Loucy (cell line): Measurements from ENCODE around the gene EIF4G3.

Experiments
- H2AFZ ChIP-seq: fragments of 200-600 bp; sonication (generic); 2 replicates; pipeline ENCODE4 v1.6.0; 2016; ENCODE audit warnings: antibody characterized with exemption, mild to moderate bottlenecking, low read length, moderate library complexity
- H3F3A ChIP-seq: fragments of 200-600 bp; 2 replicates; pipeline ENCODE4 v1.6.0; 2016; ENCODE audit warnings: antibody characterized with exemption, low read depth, mild to moderate bottlenecking
- H3K27me3 ChIP-seq: fragments of 200-600 bp; sonication (generic); 2 replicates; pipeline ENCODE4 v1.6.1; 2014; ENCODE audit warnings: low read length, mild to moderate bottlenecking; ENCODE audit not compliant: insufficient read depth, poor library complexity, severe bottlenecking
- H3K36me3 ChIP-seq: fragments of 200-600 bp; sonication (generic); 2 replicates; pipeline ENCODE4 v1.6.1; 2016; ENCODE audit warnings: low read length; ENCODE audit not compliant: insufficient read depth
- H3K4me1 ChIP-seq: fragments of 200-600 bp; sonication (generic); 2 replicates; pipeline ENCODE4 v1.5.1; 2014; ENCODE audit warnings: low read length, mild to moderate bottlenecking; ENCODE audit not compliant: insufficient read depth, poor library complexity, severe bottlenecking
- H3K4me2 ChIP-seq: fragments of 200-600 bp; sonication (generic); 2 replicates; pipeline ENCODE4 v1.6.0; 2014; ENCODE audit warnings: antibody characterized with exemption, low read length, low read depth, mild to moderate bottlenecking; ENCODE audit not compliant: poor library complexity, severe bottlenecking
- H3K4me3 ChIP-seq: fragments of 200-600 bp; sonication (generic); 2 replicates; pipeline ENCODE4 v1.5.1; 2014; ENCODE audit warnings: low read length, mild to moderate bottlenecking, mixed read lengths; ENCODE audit not compliant: poor library complexity, severe bottlenecking
- H3K79me2 ChIP-seq: fragments of 200-600 bp; sonication (generic); 2 replicates; pipeline ENCODE4 v1.6.1; 2014; ENCODE audit warnings: low read length; ENCODE audit not compliant: insufficient read depth
- H3K9ac ChIP-seq: fragments of 200-600 bp; sonication (generic); 2 replicates; pipeline ENCODE4 v1.6.0; 2014; ENCODE audit warnings: mild to moderate bottlenecking, low read depth, low read length, moderate library complexity; ENCODE audit not compliant: poor library complexity, severe bottlenecking
- H3K9me2 ChIP-seq: fragments of 200-600 bp; sonication (generic); replicated peaks from 2 replicates; pipeline ENCODE4 v1.6.1; 2016; ENCODE audit warnings: low read depth, low read length, mixed read lengths
- H3K9me3 ChIP-seq: fragments of 200-600 bp; sonication (generic); 2 replicates; pipeline ENCODE4 v1.6.1; 2014; ENCODE audit warnings: mild to moderate bottlenecking, antibody characterized with exemption, low read length, low read depth; ENCODE audit not compliant: insufficient read depth
- H4K20me1 ChIP-seq: fragments of 200-600 bp; sonication (generic); 2 replicates; pipeline ENCODE4 v1.6.0; 2014; ENCODE audit warnings: antibody characterized with exemption, low read length, mild to moderate bottlenecking; ENCODE audit not compliant: insufficient read depth, poor library complexity, severe bottlenecking
- EZH2phosphoT487 ChIP-seq: fragments of 200-600 bp; IDR thresholded peaks from 2 replicates; pipeline ENCODE4 v1.6.1; 2018; ENCODE audit warnings: antibody characterized with exemption, mild to moderate bottlenecking, moderate library complexity, borderline replicate concordance
- TF ChIP-seq, protein P1 (sequence below): fragments of 200-600 bp; sonication (generic); conservative IDR thresholded peaks from 2 replicates; pipeline ENCODE4 v1.5.1; 2014; ENCODE audit warnings: mild to moderate bottlenecking, antibody characterized with exemption, low read length

The EIF4G3 gene

GRCh38 chr1:21022279-21023040 is 154.2 kb downstream of the EIF4G3 start:
- Histone ChIP-seq H2AFZ (no peak overlapping the region; the same call in 1 of the 2 replicates), H4K20me1 (no peaks in the 10 kb centered on the region), H3K4me1 (peaks cover 18% of the 10 kb centered on the region), H3K4me2 (peak overlapping the region; percentile 70), H3K9me3 (no peaks in the 10 kb centered on the region), H3K36me3 (no peaks in the 10 kb centered on the region), H3K9me2 (no peaks in the 10 kb centered on the region), H3K4me3 (peak overlapping the region; percentile 54), H3K79me2 (peaks cover 34% of the 10 kb centered on the region; the same call in 1 of the 2 replicates), H3K27me3 (no peaks in the 10 kb centered on the region), H3F3A (peaks cover 3% of the 10 kb centered on the region; the same call in 1 of the 2 replicates), H3K9ac (peak overlapping the region; percentile 39)
- TF ChIP-seq, protein P1, sequence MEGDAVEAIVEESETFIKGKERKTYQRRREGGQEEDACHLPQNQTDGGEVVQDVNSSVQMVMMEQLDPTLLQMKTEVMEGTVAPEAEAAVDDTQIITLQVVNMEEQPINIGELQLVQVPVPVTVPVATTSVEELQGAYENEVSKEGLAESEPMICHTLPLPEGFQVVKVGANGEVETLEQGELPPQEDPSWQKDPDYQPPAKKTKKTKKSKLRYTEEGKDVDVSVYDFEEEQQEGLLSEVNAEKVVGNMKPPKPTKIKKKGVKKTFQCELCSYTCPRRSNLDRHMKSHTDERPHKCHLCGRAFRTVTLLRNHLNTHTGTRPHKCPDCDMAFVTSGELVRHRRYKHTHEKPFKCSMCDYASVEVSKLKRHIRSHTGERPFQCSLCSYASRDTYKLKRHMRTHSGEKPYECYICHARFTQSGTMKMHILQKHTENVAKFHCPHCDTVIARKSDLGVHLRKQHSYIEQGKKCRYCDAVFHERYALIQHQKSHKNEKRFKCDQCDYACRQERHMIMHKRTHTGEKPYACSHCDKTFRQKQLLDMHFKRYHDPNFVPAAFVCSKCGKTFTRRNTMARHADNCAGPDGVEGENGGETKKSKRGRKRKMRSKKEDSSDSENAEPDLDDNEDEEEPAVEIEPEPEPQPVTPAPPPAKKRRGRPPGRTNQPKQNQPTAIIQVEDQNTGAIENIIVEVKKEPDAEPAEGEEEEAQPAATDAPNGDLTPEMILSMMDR: no peak
- TF ChIP-seq EZH2phosphoT487: no peak

DNA sequence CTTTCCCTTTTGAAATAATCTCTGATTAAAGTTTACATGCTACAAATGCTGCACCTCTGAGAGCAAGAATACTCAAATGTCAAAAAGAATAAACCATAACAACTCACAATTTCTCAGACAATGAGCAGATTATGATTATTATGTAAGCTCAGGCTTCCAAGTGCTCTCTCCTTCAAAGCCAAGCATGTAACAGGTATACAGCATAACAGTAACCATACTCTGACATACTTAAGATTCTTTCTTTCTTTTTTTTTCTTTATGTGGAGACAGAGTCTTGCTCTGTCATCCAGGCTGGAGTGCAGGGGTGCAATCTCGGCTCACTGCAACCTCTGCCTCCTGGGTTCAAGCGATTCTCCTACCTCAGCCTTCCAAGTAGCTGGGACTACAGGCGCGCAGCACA is 155.4 kb downstream of the EIF4G3 start:
- Histone ChIP-seq H3K4me2 (peak overlapping the region; percentile 70), H3K79me2 (peaks cover 39% of the 10 kb centered on the region), H3F3A (peaks cover 3% of the 10 kb centered on the region; the same call in 1 of the 2 replicates), H3K4me3 (no peak overlapping the region), H3K4me1 (peaks cover 18% of the 10 kb centered on the region), H3K27me3 (no peaks in the 10 kb centered on the region), H3K36me3 (no peaks in the 10 kb centered on the region), H3K9me2 (no peaks in the 10 kb centered on the region), H3K9me3 (no peaks in the 10 kb centered on the region), H3K9ac (no peak overlapping the region), H2AFZ (no peak overlapping the region), H4K20me1 (no peaks in the 10 kb centered on the region)
- TF ChIP-seq EZH2phosphoT487: no peak
- TF ChIP-seq, protein P1: no peak

DNA sequence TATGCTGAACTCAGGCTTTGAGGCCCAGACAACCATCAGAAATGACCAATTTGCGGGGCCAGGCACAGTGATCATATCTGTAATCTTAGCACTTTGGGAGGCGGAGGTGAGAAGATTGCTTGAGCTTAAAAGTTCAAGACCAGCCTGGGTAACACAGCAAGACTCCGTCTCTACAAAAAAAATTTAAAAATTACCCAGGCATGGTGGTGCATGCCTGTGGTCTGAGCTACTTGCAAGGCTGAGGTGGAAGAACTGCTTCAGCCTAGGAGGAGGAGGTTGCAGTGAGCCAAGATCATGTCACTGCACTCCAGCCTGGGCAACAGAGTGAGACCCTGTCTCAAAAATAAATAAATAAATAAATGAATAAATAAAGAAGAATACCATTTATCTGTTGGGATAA is 156.5 kb downstream of the EIF4G3 start:
- H4K20me1 ChIP-seq: no peaks in the 10 kb centered on the region
- TF ChIP-seq, protein P1: no peak
- no peak for TF ChIP-seq EZH2phosphoT487
- H3K79me2 ChIP-seq: peaks cover 46% of the 10 kb centered on the region
- peaks cover 3% of the 10 kb centered on the region; the same call in 1 of the 2 replicates for H3F3A ChIP-seq
- H3K4me1 ChIP-seq: peaks cover 21% of the 10 kb centered on the region
- no peak overlapping the region for H3K9ac ChIP-seq
- H3K4me3 ChIP-seq: no peak overlapping the region
- no peaks in the 10 kb centered on the region for H3K9me2 ChIP-seq
- no peak overlapping the region for H3K4me2 ChIP-seq
- no peaks in the 10 kb centered on the region for H3K27me3 ChIP-seq
- H2AFZ ChIP-seq: no peak overlapping the region
- H3K36me3 ChIP-seq: no peaks in the 10 kb centered on the region
- no peaks in the 10 kb centered on the region for H3K9me3 ChIP-seq
